HL-60 (cell line): ENCODE results near the gene CCDC92B.

Experiments
- CTCF ChIP-seq: IDR thresholded peaks from one replicate; pipeline ENCODE4 v1.5.1; 2011; ENCODE audit warnings: low read length, control low read depth, inconsistent platforms; ENCODE audit not compliant: insufficient read depth
- POLR2AphosphoS5 ChIP-seq: IDR thresholded peaks from 2 replicates; pipeline ENCODE4 v1.6.1; 2012; ENCODE audit warnings: low read depth

DNA sequence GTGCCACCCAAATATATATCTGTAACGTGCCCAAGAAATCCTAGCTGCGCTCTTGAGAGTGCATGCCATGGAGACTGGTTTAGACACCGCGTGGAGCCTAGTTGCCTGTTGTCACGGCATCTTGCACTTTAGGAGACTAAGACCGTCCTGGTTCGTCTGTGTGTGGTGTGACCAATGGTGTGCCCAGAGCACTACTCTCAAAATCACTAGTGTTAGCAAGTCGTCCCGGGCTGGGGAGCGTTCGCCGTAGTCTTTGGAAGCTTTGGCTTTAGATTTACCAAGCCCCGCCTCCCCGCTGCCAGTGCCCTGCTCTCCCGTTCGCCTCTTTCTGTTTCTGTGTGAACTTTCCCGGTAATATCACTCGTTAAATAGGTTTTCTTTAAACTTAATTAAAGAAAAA is 64.9 kb downstream of the CCDC92B start:
- TF ChIP-seq CTCF: no peak
- TF ChIP-seq POLR2AphosphoS5: no peak
